ENCODE results near the gene PRPF19.

PRPF19 gene

DNA sequence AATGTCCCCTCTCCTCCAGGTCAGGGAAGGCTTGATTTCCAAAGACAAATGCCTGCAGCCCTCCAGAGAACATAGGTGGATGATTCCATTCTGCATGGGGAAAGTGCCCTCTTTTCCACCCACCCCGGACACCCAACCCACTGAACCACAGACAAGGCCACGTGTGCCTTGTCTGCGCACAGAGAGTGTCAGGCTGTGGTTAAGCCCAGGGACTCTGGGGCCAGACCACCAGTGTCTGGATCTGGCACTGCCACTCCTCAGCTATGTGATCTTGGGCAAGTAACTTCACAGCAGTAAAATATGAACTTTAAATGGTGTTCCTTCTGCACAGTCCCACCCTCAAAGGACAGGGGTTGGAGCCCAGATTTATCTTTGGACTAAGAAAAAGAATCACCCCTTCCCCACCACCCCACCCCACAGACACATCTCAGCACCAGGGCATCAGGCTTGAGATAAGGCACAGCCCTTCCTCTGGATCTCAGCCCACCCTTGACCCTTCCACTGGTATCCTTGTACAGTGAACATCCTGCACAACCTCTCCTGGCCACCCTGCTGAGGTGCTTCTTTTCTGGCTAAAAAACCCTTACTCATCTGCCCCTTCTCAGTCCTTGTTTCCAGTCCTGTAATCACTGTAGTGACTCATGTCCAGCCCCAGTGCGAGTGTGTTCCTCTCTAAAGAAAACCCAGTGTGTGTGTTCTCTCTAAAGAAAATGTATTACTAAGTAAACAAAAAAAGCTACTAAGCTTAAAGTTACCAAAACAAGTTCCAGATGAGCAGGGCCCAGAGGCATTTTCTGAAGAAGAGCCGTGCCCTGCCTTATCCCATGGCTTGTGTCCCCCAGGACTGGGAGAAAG, 48.8 kb downstream of the PRPF19 start:
- no peak for DNase-seq (ENCODE audit: low spot score)

DNA sequence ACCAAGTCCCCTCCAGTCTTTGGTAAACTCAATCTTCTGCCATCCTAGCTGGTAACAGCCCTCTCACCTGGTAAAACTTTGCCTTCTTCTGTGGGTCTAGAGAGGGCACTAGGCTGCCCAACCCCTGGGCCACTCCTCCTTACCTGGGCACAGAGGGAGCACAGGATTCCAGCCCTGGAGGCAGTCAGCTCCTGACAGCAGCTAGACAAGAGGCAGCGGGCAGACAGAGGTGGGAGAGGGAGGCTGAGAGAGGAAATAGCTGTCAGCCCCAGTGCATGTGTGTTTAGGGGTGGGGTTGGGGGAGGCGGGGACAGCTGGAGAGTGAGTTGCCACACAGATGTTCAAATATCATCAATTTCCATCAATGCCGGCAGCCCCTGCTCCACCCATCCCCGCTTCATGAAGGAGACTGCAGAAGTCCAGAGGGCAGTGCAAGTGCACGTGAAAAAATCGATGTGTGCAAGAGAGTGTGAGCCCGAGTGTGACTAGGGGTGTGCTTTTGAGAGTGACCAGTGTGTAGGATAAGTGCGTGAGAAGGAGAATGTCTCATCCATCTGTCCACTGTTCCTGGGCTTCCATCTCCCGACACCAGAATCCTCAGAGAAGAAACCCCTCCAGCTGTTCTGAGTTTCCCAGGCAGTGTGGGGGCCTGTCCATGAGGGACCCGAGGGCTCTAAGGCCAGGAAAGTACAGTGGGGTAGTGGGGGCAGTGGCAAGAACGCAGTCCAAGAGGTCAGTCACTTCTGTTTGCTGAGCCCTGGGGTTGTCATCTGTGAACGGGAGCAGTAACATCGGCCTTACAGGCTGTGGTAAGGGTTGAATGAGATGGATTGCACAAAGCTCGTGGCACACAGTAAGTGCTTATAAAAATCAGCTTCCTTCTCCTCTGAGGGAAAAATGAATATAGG, 50.4 kb downstream of the PRPF19 start, which contains the start of gene PTGDR2:
Gene PTGDR2 (minus strand): TSS at position 225 of the 908 bp plus-strand sequence. CDS start 2,228 bp downstream, outside the sequence.
- no peak for DNase-seq (ENCODE audit: low spot score)

DNA sequence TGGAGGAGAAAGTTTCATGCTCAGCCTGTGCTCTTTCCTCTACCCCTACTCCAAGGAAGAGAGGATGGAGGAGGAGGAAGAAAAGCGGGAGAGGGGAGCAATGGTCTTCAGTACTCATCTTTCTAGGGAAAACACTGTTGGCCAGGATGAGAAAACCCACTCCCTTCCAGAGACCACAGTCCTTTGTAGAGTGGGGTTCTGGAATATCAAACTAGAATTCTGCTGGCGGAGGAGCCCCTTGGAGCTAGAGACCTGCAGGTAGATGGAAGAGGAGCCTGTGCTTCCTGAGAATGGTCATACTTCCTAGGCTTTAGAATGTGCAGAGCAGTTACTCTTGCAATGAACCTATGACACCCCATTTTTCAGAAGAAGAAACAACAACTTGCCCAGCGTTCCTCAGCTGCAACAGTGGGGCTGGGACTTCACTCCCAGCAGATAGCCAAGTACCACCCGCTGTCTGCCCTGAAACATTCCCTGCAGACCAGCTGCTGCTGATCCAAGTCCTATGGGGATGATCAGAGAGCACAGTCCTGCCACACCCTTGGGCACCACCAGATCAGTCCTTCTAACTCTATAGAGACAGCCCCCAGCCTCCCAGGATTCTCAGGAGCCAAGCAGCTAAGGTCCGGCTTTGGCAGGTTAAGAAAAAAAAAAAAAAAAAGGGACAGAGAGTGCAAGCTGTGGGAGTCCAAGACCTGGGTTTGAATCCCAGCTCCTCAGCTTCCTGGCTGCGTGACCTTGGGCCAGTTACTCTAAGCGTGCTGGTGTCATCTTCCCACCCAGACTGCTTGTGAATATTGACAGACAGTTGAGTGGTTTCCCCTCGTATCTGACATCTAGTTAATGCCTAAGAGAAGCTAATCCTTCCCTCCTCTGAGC, 51.3 kb downstream of the PRPF19 start:
- DNase-seq (ENCODE audit: low spot score) = no peak

DNA sequence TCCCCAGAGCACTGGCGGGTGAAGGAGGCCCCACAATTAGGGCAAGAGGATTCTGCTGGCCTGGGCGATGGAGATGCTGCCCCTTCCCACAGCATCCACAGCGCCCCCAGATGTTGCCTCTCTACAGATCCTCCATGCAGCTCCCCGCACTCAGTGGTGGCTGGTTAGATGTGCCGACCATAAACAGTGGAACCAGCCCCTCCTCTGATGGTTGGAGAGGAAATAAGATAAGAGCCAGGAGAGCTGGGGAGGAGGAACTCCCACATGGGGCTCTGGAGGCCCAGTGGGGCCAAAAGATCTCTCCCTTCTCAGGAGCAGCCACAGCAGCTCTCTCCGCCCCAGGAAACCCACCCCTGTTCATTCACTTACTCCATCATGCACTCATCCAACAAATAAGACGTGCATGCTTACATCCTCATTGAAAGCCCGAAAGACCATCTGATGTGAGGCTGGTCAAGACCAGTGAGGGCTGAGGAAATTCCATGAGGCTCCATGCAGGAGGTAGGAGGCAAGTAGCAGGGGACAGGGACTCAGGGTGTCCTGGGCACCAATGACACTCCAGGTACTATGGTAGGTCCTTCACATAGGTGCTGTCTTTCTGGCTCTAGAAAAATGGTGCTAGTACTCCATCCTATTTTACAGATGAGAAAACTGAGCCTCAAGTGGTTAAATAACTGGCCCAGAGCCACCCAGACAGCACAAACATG, 52.1 kb downstream of the PRPF19 start:
- no peak for DNase-seq (ENCODE audit: low spot score)

DNA sequence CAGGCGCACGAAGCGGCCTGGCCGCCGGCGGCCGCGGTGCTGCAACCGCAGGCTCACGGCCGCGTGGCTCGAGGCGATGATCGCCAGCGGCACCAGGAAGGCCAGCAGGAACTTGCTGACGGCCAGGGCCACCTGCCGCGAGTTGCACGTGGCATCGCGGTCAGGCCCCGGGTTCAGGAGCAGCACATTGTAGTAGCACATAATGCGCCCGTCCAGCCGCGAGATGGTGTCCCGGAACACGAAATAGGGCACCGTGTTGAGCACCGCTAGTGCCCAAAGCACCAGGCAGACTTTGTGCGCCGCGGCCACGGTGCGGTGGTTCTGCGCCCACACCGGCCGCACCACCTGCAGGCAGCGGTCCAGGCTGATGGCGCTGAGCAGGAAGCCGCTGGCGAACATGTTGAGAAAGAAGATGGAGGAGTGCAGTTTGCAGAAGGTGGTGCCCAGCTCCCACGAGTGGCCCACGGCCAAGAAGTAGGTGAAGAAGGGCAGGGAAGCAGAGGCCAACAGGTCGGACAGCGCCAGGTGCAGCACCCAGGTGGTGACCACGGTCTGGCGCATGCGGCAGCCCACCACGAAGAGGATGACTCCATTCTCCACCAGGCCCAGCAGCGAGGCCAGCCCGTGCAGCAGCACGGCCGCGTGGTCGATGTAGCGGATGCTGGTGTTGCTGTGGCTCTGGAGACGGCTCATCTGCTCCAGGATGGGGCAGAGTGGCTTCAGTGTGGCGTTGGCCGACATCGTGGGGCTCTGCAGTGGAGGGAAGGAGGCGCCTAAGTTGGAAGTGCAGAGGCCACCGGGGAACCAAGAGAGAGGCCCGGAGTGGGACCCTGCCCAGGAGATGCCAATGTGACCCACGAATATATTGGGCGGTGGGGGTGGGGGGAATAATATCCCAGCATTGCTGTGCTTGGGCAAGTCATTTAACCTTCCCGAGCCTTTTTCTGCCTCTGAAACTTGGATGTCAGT, 53.1 kb downstream of the PRPF19 start:
- DNase-seq (ENCODE audit: low spot score) = no peak

DNA sequence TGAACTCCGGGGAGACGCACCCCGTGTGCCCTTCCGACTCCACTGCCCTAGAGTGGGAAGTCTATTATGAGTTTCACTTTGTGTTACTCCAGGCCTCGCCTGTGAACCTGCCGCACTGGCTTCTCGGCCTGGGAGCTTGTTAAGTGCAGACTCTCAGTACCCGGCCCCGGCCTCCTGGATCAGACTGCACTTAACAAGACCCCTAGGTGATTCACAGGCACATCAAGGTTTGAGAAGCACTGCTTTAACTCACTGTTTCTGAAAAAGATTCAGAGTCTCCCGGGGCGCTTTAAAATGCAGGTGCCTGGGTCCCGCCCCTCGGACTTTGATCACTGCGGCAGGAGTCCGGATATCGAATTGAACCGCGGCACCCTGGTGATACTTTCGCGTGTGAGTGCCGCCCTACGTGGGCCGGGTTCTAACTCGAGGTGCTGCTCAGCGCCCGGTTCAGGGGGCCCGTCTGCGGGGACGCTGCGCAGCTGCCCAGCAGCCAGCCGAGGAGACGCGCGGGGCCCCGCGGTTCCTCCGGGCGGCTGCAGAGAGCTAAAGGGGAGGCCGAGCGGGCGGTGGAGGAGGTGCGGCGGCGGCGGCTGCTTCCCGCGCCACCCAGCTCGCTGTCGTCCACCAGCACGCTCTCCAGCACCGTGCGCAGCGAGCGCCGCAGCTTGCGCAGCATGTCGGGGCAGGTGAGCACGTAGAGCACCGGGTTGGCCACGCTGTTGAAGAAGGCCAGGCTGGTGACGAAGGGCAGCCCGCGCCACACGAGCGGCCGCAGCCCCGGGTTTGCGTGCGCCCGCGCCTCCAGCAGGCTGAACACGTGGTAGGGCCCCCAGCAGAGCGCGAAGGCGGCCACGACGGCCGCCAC, 54.0 kb downstream of the PRPF19 start:
- DNase-seq (ENCODE audit: low spot score) = peak; percentile 80

DNA sequence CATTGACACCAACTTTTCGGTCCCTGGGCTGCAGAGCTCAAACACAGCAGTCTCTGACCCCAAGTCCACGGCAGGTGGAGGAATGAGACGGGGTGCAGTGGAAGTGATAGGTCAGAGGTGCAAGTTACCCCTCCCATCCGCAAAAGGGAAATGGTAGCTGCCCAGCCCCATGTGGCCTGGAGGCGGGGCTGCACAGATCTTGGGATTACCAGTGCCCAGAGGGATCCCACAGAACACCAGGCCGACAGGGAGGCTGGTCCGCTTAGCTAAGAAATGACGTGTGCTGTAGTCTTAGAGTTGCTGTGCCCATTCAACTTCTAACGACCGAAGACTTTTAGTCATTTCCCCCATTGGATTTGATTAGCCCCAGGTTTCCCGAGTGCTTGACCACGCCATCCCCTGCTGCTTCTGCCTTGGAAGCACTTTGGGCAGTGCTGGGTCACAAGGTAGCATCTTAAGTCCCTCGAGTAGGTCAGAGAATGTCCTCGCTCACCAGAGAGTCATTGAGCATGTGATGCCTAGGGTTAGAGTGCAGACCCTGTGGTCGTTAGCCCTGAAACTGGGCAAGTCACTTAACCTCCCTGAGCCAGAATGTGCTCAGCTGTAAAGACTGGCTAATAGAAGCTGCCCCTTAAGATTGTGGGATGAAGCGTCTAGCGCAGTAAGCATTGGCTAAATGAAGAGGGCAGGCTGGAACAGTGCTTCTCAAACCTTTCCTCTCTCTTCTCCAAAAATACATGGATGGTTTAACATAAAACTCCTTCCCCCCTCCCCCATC, 54.9 kb downstream of the PRPF19 start:
- no peak for DNase-seq (ENCODE audit: low spot score)

DNA sequence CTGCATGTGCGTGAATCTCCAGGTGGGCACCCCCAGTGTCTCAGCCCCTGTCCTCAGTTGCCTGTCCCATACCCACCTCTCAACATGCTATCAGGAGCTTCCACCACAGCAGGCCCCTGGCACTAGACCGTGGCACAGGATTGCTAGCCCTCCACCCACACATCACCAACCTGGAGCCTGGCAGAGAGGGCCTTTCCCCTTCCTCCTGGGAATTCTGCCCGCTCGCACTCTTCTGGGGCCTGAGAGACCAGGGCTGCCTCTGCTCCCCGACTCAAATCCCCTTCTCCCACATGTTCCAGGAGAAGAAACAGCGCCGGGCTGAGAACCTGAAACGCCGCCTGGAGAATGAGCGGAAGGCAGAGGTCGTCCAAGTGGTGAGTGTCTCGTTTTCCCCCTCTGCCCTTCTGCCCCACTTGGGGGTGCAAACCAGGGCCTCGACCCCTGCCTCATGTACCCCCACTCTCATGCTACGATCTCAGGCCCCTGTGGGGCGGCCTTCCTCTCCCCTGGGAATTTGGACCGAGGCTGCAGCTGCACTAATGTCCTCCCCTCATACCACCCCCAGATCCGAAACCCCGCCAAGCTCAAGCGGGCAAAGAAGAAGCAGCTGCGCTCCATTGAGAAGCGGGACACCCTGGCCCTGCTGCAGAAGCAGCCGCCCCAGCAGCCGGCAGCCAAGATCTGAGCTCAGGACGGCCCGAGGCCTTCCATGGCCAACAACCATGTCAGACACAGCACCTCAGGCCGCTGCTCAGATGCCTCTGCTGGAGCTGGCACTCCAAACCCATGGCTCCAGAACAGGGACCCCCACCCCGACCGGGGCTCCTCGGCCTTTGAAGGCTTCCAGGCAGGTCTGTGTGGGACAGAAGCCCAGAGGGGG, 56.5 kb downstream of the PRPF19 start:
- no peak for DNase-seq (ENCODE audit: low spot score)

DNA sequence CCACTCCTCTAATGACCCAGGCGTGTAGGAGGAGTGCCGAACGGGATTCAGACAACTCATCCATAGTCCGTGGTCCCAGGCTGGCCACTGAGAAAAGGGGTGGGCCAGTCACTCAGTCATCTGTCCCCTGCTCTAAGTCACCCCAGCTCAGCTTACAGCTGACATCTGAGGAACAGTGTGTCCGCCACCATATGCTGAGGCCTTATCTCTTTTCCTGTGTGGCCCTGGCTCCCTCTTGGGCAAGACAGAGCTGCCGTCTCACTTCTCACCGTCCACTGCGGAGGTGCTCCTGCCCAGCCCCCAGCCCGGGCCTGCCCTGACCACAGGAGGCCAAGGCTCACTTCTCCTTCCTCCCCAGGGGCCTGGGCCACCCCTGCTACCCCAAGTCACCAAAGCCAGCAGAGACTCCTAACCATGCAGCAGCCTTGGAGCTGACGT, 57.7 kb downstream of the PRPF19 start:
- DNase-seq (ENCODE audit: low spot score) = no peak

DNA sequence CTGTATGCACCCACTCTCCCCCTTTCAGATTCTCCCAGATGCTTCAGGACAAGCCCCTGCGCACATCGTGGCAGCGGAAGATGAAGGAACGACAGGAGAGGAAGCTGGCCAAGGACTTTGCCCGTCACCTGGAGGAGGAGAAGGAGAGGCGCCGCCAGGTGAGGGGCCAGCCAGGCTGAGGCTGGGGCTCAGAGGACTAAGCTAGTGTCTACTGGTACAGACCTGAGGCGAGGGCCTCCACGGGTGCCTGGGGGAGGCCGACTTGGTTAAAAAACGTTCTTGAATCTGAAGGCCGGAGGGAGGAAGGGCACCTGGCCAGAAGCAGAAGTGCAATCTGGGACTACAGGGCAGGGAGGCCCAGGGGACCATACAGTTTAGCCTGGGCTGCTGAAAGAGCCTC, 58.5 kb downstream of the PRPF19 start:
- no peak for DNase-seq (ENCODE audit: low spot score)

DNA sequence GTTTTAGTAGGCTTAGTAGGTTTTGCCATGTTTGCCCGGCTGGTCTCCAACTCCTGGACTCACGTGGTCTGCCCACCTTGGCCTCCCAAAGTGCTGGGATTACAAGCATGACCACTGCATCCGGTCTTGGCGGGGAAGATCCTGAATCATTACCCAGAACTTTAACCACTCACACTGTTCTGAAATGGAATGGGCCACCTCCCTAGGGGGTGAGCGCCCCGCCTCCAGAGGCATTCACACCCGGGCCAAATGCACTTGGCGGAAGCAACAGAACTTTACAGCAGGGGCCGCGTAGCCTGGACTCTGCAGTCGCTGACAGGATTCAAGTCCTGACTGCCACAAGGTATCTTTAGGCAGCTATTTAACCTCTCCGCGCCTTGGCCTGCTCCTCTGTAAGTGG, 59.1 kb downstream of the PRPF19 start:
- no peak for DNase-seq (ENCODE audit: low spot score)

DNA sequence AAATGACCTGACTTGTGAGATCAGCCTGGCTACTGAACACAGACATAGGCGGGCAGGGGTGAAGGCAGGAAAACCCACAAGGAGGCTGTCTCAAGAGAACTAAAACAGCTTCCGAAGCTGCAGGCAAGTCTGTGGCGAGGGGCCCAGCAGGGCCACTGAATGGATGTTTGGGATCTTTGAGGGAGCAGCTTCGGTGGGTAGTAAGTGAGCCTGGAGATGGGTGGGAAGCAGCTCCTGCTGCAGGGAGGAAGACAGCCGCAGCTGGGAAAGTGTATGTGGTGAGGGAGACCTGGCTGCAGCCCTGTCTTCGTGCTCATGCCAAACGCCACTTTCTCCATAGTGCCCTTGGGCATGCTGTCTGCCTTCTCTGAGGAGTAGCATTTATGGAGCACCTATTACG, 61.0 kb downstream of the PRPF19 start:
- DNase-seq (ENCODE audit: low spot score) = no peak

DNA sequence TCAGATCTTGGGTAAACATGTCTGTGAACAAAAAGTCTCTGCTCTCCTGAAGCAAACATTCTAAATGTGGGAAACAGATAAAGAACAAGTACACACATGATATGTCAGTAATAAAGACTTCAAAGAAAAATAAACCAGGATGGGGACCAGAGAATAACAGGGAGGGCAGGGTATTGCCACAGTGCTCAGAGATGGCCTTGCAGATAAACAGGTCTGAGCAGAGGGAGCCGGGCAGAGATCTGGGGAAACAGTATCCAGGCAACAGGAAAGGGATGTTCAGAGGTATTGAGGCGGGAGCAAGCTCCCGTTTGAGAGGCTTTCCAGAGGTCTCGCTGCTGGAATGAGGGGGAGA, 61.5 kb downstream of the PRPF19 start:
- DNase-seq (ENCODE audit: low spot score) = no peak

DNA sequence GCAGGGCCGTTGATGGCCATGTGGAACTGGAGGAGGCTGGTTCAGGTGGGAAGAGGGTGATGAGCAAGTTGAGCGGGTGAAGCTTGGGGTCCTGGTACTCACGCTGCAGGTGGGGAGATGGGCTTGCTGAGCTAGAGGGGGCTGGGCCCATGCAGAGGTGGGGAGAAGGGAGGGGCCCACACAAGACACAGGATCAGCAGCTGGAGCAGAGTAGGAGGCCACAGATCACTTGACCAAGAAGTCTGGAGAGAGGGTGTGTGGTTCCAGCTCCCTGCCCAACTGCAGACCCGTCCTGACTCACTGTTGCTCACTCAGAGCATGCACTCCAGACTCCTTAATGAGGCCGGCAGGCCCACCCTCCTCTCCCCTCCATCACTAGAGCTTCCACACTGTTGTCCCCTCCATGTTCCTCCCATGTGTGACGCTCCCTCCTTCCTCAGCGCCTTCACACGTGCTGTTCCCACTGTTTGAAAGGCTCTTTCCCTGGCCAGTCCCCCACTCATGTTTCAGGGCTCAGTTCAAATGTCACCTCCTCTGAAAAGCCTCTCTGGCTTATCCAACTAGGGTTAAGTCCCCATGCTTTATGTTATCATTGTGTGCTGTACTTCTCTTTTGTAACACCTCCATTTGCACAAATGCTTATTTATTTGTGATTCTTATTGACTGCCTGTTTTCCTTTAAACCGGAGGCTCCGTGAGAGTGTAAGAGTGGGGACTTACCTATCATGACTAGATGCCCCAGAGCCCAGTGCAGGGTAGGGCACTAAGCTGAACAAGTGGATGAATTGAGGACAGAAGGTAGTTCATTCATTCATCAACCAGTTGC, 62.1 kb downstream of the PRPF19 start:
- DNase-seq (ENCODE audit: low spot score) = no peak

DNA sequence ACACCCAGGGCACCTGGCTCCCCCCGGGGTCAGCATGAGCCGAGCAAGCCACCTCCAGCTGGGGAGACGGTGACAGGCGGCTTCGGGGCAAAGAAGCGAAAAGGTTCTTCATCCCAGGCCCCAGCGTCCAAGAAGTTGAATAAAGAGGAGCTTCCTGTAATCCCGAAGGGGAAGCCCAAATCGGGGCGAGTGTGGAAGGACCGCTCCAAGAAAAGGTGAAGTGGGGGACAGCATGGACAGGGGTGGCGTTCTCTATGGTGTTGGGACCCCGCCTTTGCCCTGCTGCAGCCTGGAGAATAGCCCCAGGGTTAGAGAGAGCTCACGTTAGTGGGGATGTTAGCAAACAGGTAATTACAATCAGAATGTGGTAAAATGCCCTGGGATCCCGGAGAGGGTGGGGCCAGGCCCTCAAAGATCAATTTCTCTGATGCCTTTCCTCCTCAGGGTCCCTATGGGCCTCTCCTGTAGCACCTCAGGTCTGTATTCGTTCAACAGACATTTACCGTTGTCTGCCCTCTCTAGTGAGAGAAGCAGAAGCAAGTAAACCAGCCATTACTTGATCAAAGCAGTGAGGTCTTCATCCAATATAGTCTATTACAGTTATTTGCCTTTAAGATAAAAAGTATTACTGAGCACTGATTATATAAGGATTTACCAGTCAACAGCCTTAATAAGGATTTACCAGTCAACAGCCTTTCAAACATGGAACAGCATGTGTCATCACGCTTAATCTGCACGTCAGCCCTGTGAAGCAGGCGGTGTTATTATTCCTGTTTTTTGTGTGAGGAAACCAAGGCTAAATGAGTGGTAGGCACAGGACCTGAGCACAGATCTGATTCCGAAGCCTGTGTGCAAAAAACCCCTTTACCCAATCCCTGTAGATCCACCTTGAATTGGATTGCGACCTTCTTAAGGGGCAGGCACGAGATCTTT, 63.5 kb downstream of the PRPF19 start:
- DNase-seq (ENCODE audit: low spot score) = no peak

All from iPS-NIHi11 (cell line).